ENCODE measurements around the gene OLFML2A.
A peak's percentile ranks its signal among the peaks of the same experiment; 100 is the strongest.

DNA sequence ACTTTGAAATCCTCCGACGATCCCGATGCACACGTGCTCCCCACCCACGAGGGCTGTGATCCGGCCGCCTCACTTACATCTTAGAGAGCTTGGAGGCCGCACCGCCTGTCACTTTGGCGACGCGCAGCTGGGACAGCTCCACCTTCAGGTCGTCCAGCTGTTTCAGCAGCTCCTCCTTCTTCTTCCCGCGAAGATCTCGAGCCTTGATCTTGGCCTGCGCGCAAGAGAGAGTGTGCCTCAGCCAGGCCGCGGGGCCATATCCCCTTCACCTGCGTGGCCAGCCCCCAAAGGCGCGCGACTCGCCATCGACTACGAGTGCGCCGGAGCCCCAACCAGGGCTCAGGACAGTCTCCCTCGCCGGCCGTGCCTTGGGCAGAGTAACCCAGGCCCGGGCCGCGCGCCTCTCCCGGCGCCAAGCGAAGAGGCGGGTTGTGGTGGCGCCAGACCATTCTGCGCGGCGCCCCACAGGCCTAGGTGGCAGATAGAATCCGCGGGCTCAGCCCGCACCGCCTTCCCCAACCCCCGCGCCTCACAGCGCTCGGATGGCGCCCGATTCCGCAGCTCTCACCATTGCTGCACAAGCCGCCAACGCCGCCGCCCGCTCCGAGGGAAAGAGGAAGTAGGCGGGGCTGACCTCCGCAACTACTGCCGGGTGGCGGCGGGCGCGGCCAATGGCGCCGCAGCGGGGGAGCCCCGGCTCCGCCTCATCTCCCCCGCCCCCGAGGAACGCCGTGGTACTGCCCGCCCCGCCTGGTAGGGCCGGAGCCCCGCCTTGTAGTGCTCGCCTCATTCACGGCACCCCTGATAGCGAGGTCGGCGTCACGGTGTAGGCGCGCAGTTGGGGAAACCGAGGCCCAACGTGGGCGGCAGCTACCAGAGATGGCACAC lies 84.7 kb downstream of the OLFML2A start, which contains the start of the genes ARPC5L and RPL35:
- peak; percentile 4 to 96 for TF ChIP-seq POLR2A (IDR thresholded peaks at IDR 0.05)
- TF ChIP-seq, protein P1, sequence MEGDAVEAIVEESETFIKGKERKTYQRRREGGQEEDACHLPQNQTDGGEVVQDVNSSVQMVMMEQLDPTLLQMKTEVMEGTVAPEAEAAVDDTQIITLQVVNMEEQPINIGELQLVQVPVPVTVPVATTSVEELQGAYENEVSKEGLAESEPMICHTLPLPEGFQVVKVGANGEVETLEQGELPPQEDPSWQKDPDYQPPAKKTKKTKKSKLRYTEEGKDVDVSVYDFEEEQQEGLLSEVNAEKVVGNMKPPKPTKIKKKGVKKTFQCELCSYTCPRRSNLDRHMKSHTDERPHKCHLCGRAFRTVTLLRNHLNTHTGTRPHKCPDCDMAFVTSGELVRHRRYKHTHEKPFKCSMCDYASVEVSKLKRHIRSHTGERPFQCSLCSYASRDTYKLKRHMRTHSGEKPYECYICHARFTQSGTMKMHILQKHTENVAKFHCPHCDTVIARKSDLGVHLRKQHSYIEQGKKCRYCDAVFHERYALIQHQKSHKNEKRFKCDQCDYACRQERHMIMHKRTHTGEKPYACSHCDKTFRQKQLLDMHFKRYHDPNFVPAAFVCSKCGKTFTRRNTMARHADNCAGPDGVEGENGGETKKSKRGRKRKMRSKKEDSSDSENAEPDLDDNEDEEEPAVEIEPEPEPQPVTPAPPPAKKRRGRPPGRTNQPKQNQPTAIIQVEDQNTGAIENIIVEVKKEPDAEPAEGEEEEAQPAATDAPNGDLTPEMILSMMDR (IDR thresholded peaks at IDR 0.05), result peak in 3 of 6 experiments; percentile 21 to 30 (median 25)

All from thyroid gland (tissue), 4 donors.